IPS-20b (cell line): ENCODE data around the gene TXK.

Experiments
- H3K27ac ChIP-seq: one replicate; pipeline ENCODE4 v1.5.1; 2013; ENCODE audit warnings: low read length
- H3K27me3 ChIP-seq: 2 replicates; pipeline ENCODE4 v1.6.1; 2013; ENCODE audit warnings: mild to moderate bottlenecking, low read length, inconsistent platforms; ENCODE audit not compliant: insufficient read depth
- H3K36me3 ChIP-seq: 2 replicates; pipeline ENCODE4 v1.6.1; 2013; ENCODE audit warnings: low read depth, mild to moderate bottlenecking, inconsistent platforms, low read length, moderate library complexity; ENCODE audit not compliant: insufficient read depth
- H3K4me1 ChIP-seq: 2 replicates; pipeline ENCODE4 v1.6.1; 2013; ENCODE audit warnings: mild to moderate bottlenecking, control low read depth, inconsistent platforms, low read length, moderate library complexity; ENCODE audit not compliant: insufficient read depth
- H3K4me3 ChIP-seq: 2 replicates; pipeline ENCODE4 v1.5.1; 2013; ENCODE audit warnings: mild to moderate bottlenecking, low read length, inconsistent platforms
- H3K9ac ChIP-seq: 2 replicates; pipeline ENCODE4 v1.6.1; 2013; ENCODE audit warnings: low read depth, mild to moderate bottlenecking, inconsistent platforms, low read length, moderate library complexity
- H3K9me3 ChIP-seq: 2 replicates; pipeline ENCODE4 v1.6.1; 2013; ENCODE audit warnings: mild to moderate bottlenecking, low read depth, low read length, inconsistent platforms; ENCODE audit not compliant: insufficient read depth

TXK gene

DNA sequence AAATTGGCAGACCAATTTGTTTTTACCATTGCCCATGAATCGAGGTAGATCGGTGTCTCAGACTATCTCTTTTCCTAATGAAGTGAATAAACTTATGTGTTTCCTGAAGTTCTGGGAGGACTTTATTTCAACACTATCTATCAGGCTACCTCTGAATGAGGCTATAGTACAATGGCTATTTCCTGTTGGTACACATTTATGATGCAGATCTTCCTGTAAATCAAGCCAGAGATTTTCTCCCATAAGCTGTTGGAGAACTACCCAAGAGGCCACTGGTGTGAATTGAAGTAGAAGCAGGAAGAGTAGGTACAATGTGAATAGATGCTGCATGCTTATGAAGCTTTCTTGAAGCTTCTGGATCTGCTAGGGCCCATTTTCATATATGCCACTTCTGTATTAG, 16.0 kb downstream of the TXK start:
- Histone ChIP-seq H3K27me3 (no peaks in the 10 kb centered on the region), H3K4me3 (no peak overlapping the region), H3K9me3 (no peaks in the 10 kb centered on the region)

GRCh38 chr4:48116582-48116981, 17.5 kb downstream of the TXK start:
- Histone ChIP-seq H3K4me3 (no peak overlapping the region), H3K9me3 (no peaks in the 10 kb centered on the region), H3K27ac (no peak overlapping the region), H3K27me3 (no peaks in the 10 kb centered on the region), H3K4me1 (peaks cover 6% of the 10 kb centered on the region; the same call in 1 of the 2 replicates), H3K9ac (no peak overlapping the region), H3K36me3 (no peaks in the 10 kb centered on the region)

More for the DNA sequence above, 16.0 kb downstream of the TXK start:
- no peak overlapping the region for H3K27ac ChIP-seq
- H3K9ac ChIP-seq = no peak overlapping the region
- H3K36me3 ChIP-seq = no peaks in the 10 kb centered on the region
- 0 out of 2 replicates have a peak, but pooled peaks cover 5% of the 10 kb centered on the region for H3K4me1 ChIP-seq

DNA sequence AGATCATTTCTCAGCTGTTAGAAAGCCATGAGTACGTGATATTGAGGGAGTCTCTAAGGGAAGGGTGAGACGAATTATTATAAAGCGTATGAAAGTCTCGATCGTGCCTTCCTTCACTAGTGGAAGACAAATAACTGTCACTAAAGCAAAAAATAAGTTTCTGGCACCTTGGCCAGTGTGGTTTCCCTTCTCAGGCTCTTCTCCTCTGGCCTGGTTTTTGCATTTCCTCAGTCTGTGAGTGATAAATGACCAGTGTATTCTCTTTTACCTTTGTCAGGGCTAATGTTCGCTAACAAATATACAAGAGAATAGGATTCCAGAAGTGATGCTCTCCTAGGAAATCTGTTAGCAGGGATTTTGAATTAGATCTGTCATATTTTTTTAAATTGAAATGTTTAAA, 19.6 kb downstream of the TXK start:
- Histone ChIP-seq H3K4me3 (no peak overlapping the region), H3K9ac (no peak overlapping the region), H3K4me1 (peaks cover 10% of the 10 kb centered on the region), H3K27ac (no peak overlapping the region), H3K9me3 (no peaks in the 10 kb centered on the region), H3K36me3 (no peaks in the 10 kb centered on the region), H3K27me3 (no peaks in the 10 kb centered on the region)

DNA sequence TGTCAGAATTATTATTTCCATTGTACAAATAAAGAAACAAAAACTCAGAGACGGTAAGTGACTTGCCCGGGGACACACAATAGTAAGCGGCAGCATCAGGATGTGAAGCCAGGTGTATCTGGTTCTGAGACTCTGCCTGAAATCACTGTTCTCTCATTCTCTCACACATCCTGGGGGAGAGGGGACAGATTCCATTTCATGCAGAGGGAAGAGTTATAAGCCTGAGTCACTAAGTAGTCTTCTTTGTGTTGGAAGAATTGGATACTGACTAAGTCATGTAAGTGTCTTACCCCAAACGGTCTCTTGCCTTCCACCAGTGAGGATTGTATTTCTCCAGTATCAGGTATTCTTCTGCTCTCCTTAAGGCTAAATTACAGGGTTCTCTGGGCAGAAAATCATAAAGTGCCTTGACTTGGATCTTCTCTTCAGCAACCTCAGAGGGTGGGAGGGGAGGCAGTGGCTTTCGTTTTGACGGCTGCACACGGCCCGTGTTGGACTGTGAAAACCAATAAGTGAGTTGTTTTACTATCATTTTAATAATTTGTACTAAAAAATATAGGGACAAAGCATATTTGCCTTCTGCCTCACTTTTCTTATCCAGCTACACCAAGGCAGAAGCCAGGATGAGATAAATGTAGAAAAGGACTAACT, 21.9 kb downstream of the TXK start:
- peaks cover 14% of the 10 kb centered on the region for H3K4me1 ChIP-seq
- H3K27me3 ChIP-seq = no peaks in the 10 kb centered on the region
- H3K27ac ChIP-seq = no peak overlapping the region
- no peaks in the 10 kb centered on the region for H3K36me3 ChIP-seq
- H3K4me3 ChIP-seq = no peak overlapping the region
- no peak overlapping the region for H3K9ac ChIP-seq
- no peaks in the 10 kb centered on the region for H3K9me3 ChIP-seq

DNA sequence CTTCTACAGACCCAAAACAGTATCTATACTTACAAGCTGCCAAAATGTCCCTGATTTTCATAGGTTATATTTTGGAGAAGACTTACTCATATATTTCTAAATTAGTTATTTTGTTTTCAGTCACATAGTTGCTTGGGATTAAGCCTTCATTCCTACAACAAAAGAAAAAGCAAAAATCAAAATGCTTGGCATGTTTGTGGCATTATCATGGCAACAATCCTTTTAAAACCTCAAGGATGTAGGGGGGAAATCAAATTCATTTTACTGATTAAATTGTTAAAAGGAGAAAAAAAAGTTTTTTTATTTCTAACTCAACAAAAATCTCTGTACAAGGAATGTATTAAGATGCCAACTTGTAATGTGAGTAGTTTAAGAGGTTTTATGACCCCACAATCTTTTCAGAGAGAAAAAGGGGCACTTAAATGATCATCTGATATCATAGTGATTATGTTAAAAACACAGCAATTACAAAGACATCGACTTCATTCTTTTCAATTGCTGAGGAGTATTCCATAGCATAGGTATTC, 23.5 kb downstream of the TXK start:
- Histone ChIP-seq H3K27me3 (no peaks in the 10 kb centered on the region), H3K27ac (no peak overlapping the region), H3K9me3 (no peaks in the 10 kb centered on the region), H3K9ac (no peak overlapping the region), H3K36me3 (no peaks in the 10 kb centered on the region), H3K4me1 (peaks cover 14% of the 10 kb centered on the region), H3K4me3 (no peak overlapping the region)

- Histone ChIP-seq H3K27me3 (no peaks in the 10 kb centered on the region), H3K4me1 (peaks cover 14% of the 10 kb centered on the region), H3K4me3 (no peak overlapping the region), H3K27ac (no peak overlapping the region), H3K9me3 (no peaks in the 10 kb centered on the region), H3K36me3 (no peaks in the 10 kb centered on the region), H3K9ac (no peak overlapping the region)
These were observed 24.4 kb downstream of the TXK start for GRCh38 chr4:48109413-48110263.

DNA sequence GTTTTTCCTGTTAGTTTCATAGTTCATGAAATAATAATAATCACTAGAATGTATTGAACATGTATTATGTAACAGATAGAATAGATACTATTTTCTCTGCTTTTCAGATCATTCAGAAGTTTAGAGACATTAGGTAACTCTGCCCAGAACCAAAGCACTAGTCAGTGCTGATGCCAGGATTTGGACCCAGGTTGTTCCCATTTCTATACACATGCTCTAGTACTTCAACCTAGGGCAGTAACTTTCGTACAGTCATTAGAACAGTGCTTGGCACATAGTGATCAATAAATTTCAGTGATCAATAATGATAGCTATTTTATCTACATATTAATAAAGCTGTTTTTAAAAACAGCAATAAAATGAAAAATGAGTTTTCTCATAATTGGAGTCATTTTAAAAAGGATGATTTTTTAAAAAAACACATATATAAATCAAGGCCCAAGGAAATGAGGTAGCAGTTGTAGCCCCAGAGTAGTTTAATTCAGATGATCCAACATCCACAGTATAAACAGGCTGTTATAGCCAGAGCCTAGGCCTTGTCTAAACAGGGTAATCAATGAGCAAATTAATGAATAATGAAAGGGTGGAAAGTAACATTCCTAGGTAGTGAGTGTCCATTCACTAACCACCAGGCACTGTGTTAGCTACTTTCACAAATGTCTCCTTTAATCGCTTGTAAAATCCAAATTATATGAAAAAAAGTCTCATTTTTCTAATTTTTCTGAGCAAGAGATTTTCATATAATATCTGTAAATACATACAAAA, 25.6 kb downstream of the TXK start:
- H3K9me3 ChIP-seq = no peaks in the 10 kb centered on the region
- H3K27ac ChIP-seq = no peak overlapping the region

DNA sequence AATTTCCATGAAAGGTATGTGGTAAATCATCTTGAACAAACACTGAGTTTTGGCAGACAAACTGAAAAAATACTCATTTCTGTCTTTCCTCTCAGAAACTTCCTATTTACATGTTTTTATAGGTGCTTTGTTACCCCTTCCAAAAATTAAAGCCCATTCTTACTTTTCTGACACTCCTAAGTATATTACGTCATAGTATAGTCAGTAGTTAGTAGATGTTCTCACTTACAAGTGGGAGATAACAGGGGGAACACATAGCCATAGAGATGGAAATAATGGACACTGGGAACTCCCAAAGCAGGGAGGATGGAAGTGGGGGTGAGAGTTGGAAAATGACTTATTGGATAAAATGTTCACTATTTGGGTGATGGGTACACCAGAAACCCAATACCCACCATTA, 28.8 kb downstream of the TXK start:
- no peak overlapping the region for H3K9ac ChIP-seq
- no peaks in the 10 kb centered on the region for H3K9me3 ChIP-seq
- no peak overlapping the region for H3K4me3 ChIP-seq
- H3K4me1 ChIP-seq = peaks cover 5% of the 10 kb centered on the region; the same call in 1 of the 2 replicates
- no peaks in the 10 kb centered on the region for H3K36me3 ChIP-seq
- H3K27me3 ChIP-seq = no peaks in the 10 kb centered on the region
- H3K27ac ChIP-seq = no peak overlapping the region

More for the DNA sequence above, 25.6 kb downstream of the TXK start:
- Histone ChIP-seq H3K4me1 (peaks cover 11% of the 10 kb centered on the region), H3K4me3 (no peak overlapping the region), H3K9ac (no peak overlapping the region), H3K36me3 (no peaks in the 10 kb centered on the region), H3K27me3 (no peaks in the 10 kb centered on the region)

- Histone ChIP-seq H3K36me3 (no peaks in the 10 kb centered on the region), H3K9me3 (no peaks in the 10 kb centered on the region), H3K27me3 (no peaks in the 10 kb centered on the region), H3K4me3 (no peak overlapping the region), H3K27ac (no peak overlapping the region), H3K4me1 (no peaks in the 10 kb centered on the region), H3K9ac (no peak overlapping the region)
These were observed 30.4 kb downstream of the TXK start for GRCh38 chr4:48103483-48104139.

DNA sequence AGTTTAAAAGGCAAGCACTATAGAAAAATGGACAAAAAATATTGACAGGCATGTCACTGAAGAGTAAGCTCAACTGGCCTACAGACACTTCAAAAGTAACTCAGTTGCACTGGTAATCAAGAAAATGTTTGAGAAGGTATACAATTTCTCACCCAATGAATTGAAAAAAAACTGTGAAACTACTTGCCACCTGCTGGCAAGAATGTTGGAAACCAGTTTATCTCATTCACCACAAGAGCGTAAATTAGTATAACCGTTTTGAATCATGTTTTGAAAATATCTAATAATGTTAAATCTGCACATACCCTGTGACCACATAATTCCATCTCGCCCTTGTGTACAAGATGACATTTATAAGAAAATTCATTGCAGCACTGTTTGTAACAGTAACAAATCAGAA, 31.7 kb downstream of the TXK start:
- no peaks in the 10 kb centered on the region for H3K9me3 ChIP-seq
- H3K4me3 ChIP-seq = no peak overlapping the region
- no peak overlapping the region for H3K9ac ChIP-seq
- H3K27ac ChIP-seq = no peak overlapping the region
- H3K36me3 ChIP-seq = no peaks in the 10 kb centered on the region
- no peaks in the 10 kb centered on the region for H3K4me1 ChIP-seq
- H3K27me3 ChIP-seq = no peaks in the 10 kb centered on the region

GRCh38 chr4:48100256-48100655, 33.8 kb downstream of the TXK start:
- Histone ChIP-seq H3K27ac (no peak overlapping the region), H3K9ac (no peak overlapping the region), H3K4me1 (no peaks in the 10 kb centered on the region), H3K4me3 (no peak overlapping the region), H3K27me3 (no peaks in the 10 kb centered on the region), H3K36me3 (no peaks in the 10 kb centered on the region), H3K9me3 (no peaks in the 10 kb centered on the region)
